Measurements from ENCODE around the gene SLC8B1.

Gene SLC8B1

DNA sequence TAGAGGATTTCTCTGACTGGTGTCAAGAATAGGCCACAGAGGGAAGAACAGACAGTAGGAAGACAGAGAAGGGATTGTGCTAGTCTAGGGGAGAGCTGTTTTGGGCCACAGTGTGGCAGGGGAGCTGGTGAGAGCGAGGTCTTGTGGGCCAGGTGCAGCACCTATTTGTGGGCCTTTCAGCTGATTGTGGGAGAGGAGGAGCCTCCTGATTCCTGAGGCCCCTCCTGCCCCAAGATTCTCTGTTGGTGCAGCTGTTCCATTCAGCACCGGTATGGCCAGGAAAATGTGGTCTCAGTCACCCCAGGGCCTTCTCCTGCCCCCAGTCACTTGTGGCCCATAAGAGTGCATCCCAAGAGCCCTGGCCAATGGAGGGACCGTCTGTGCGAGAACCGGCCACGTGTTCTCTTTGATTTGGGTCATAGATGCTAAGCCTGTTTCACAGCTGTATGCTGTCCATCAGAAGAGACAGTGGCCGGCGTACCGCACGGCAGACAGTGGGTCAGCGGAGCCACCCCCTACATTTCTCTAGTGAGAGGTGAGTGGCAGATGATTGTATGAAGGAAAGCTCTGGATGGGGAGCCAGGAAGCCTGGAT, 86.0 kb downstream of the SLC8B1 start:
- no peak for DNase-seq (ENCODE audit: low read depth in 1 of 2, low spot score in 1 of 2)

Data from activated CD4-positive, alpha-beta T cell treated with anti-CD3 and anti-CD28 coated beads, Interleukin-2, amount 50 U/mL, for 24 hours (primary cell).